PC-3 (cell line): ENCODE results near the gene POLR2E. TPM values are rescaled to one million over a fixed set of nuclear protein-coding genes. Genes with fewer than 3 reads are reported as not detected.
A peak's percentile ranks its signal among the peaks of the same experiment; 100 is the strongest.

Source experiments
- ATAC-seq: fragments of 200-7000 bp; cut with Tn5 transposase; 2 replicates; pipeline ENCODE4 v1.9.1; 2020; ENCODE audit warnings: mild to moderate bottlenecking, moderate library complexity
- BruUV-seq: library from RNA; stranded (reverse); fragments of 400-500 nt; replicated peaks from 2 replicates; lab custom pipeline; 2021; lab: Mats Ljungman, UMichigan
- CTCF ChIA-PET: fragments of 300-600 bp; sonication (Branson Sonifier 250); formaldehyde crosslinking; loops from one replicate; lab custom pipeline; 2022; ENCODE audit warnings: antibody characterized with exemption; lab: Charles Lee
- POLR2A ChIA-PET: fragments of 300-600 bp; sonication (Branson Sonifier 250); formaldehyde crosslinking; loops from one replicate; lab custom pipeline; 2022; ENCODE audit warnings: antibody characterized with exemption; ENCODE audit not compliant: unreplicated experiment; lab: Charles Lee
- DNase-seq: peaks from one replicate; pipeline ENCODE4 v3.0.0-alpha.2; 2015
- H2AFZ ChIP-seq: fragments of 300-600 bp; sonication (generic); 2 replicates; pipeline ENCODE4 v1.6.0; 2016; ENCODE audit warnings: antibody characterized with exemption, low read length
- H3F3A ChIP-seq: fragments of 300-600 bp; sonication (generic); one replicate; pipeline ENCODE4 v1.6.0; 2017; ENCODE audit warnings: antibody characterized with exemption, low read length, control low read depth, mild to moderate bottlenecking; ENCODE audit not compliant: unreplicated experiment
- H3K27ac ChIP-seq: fragments of 300-600 bp; sonication (generic); 2 replicates; pipeline ENCODE4 v1.5.1; 2016; ENCODE audit warnings: mild to moderate bottlenecking, low read length
- H3K27me3 ChIP-seq: fragments of 300-600 bp; sonication (generic); 2 replicates; pipeline ENCODE4 v1.6.1; 2016; ENCODE audit warnings: low read length, mixed read lengths
- H3K36me3 ChIP-seq: fragments of 300-600 bp; sonication (generic); 2 replicates; pipeline ENCODE4 v1.6.1; 2016; ENCODE audit warnings: low read depth, mixed run types, low read length, mixed read lengths
- H3K4me1 ChIP-seq: fragments of 300-600 bp; sonication (generic); 2 replicates; pipeline ENCODE4 v1.5.1; 2016; ENCODE audit warnings: low read length; ENCODE audit not compliant: insufficient read depth
- H3K4me2 ChIP-seq: fragments of 300-600 bp; sonication (generic); 2 replicates; pipeline ENCODE4 v1.6.0; 2016; ENCODE audit warnings: low read length
- H3K4me3 ChIP-seq: fragments of 300-600 bp; sonication (generic); 2 replicates; pipeline ENCODE4 v1.5.1; 2016; ENCODE audit warnings: mild to moderate bottlenecking, low read length, mixed read lengths
- H3K79me2 ChIP-seq: fragments of 300-600 bp; sonication (generic); 2 replicates; pipeline ENCODE4 v1.6.1; 2017; ENCODE audit warnings: low read length, mixed read lengths
- H3K9ac ChIP-seq: fragments of 300-600 bp; sonication (generic); 2 replicates; pipeline ENCODE4 v1.6.0; 2016; ENCODE audit warnings: mild to moderate bottlenecking, low read length
- H3K9me2 ChIP-seq: fragments of 300-600 bp; sonication (generic); replicated peaks from 2 replicates; pipeline ENCODE4 v1.6.1; 2016; ENCODE audit warnings: mixed run types, low read length, mixed read lengths
- H3K9me3 ChIP-seq: fragments of 300-600 bp; sonication (generic); 2 replicates; pipeline ENCODE4 v1.6.1; 2016; ENCODE audit warnings: low read length, mixed read lengths
- H4K20me1 ChIP-seq: fragments of 300-600 bp; sonication (generic); 2 replicates; pipeline ENCODE4 v1.6.1; 2016; ENCODE audit warnings: low read length, mixed read lengths
- CTCF ChIP-seq: fragments of 300-600 bp; sonication (generic); conservative IDR thresholded peaks from 2 replicates; pipeline ENCODE4 v1.5.1; 2017; ENCODE audit warnings: antibody characterized with exemption, low read depth, mild to moderate bottlenecking, low read length
- EZH2 ChIP-seq: fragments of 300-600 bp; sonication (generic); IDR thresholded peaks from one replicate; pipeline ENCODE4 v1.6.1; 2017; ENCODE audit warnings: antibody characterized with exemption, mild to moderate bottlenecking, low read length; ENCODE audit not compliant: unreplicated experiment
- EZH2phosphoT487 ChIP-seq: fragments of 300-600 bp; sonication (generic); IDR thresholded peaks from 2 replicates; pipeline ENCODE4 v1.6.1; 2018; ENCODE audit warnings: mild to moderate bottlenecking, antibody characterized with exemption, low read length, borderline replicate concordance
- intact Hi-C: fragments of 100-400 bp; cut with micrococcal nuclease; formaldehyde crosslinking; loops from 2 replicates; pipeline ENCODE4 v1.9.0; 2023
- total RNA-seq: library from RNA; depleted of rRNA; stranded (reverse); fragments of >200 nt; gene quantifications from 2 replicates; pipeline ENCODE4 v1.2.3, GENCODE V29; 2014

The POLR2E gene
- total RNA-seq, 1 experiment from 2014 or later, result 375 TPM

- Histone ChIP-seq H3K36me3 (no peaks in the 10 kb centered on the region), H3K4me2 (peak overlapping the region; percentile 61; the same call in 1 of the 2 replicates), H3K27ac (no peak overlapping the region), H2AFZ (no peak overlapping the region), H3K9me3 (no peaks in the 10 kb centered on the region), H3K4me1 (no peaks in the 10 kb centered on the region), H3K9ac (no peak overlapping the region), H3K9me2 (no peaks in the 10 kb centered on the region), H3K4me3 (no peak overlapping the region), H3K27me3 (no peaks in the 10 kb centered on the region), H3F3A (no peaks in the 10 kb centered on the region), H4K20me1 (no peaks in the 10 kb centered on the region), H3K79me2 (no peaks in the 10 kb centered on the region)
- intact Hi-C loops, result no loop called here
- ATAC-seq (no peak), DNase-seq (no peak)
- TF ChIP-seq EZH2 (no peak), CTCF (no peak), EZH2phosphoT487 (no peak)
- ChIA-PET CTCF (no interaction called here), POLR2A (interaction anchor here (0.5 kb wide), 1 partner anchor 1378 kb away, joined by 3 read pairs; no protein-coding TSS in a partner anchor)
- no TSS peak for BruUV-seq
Observed at GRCh38 chr19:1082928-1083816, 12.0 kb downstream of the POLR2E start.

- no peaks in the 10 kb centered on the region for H3K79me2 ChIP-seq
- no TSS peak for BruUV-seq
- H3K9me3 ChIP-seq, result no peaks in the 10 kb centered on the region
- no peaks in the 10 kb centered on the region for H3K9me2 ChIP-seq
- H3K36me3 ChIP-seq, result no peaks in the 10 kb centered on the region
- POLR2A ChIA-PET, result interaction anchor here (0.5 kb wide), 1 partner anchor 1379 kb away, joined by 3 read pairs; no protein-coding TSS in a partner anchor
- no peaks in the 10 kb centered on the region for H4K20me1 ChIP-seq
- intact Hi-C loops, result no loop called here
- ATAC-seq (peak; percentile 86), DNase-seq (peak; percentile 70)
- H3F3A ChIP-seq, result no peaks in the 10 kb centered on the region
- no peak overlapping the region for H2AFZ ChIP-seq
- H3K27ac ChIP-seq, result 0 out of 2 replicates have a peak overlapping the region, but pooled peaks have one; percentile 40
- no peaks in the 10 kb centered on the region for H3K4me1 ChIP-seq
- H3K27me3 ChIP-seq, result no peaks in the 10 kb centered on the region
- TF ChIP-seq EZH2phosphoT487 (no peak), EZH2 (no peak), CTCF (no peak)
- CTCF ChIA-PET, result no interaction called here
- peak overlapping the region; percentile 61 for H3K4me2 ChIP-seq
- H3K4me3 ChIP-seq, result no peak overlapping the region
- no peak overlapping the region for H3K9ac ChIP-seq
Observed at GRCh38 chr19:1082165-1082927, 12.8 kb downstream of the POLR2E start.
